ENCODE results near the gene NBPF11. TPM values are rescaled to one million over a fixed set of nuclear protein-coding genes. Genes with fewer than 3 reads are reported as not detected.
A peak's percentile ranks its signal among the peaks of the same experiment; 100 is the strongest.
"Not testable (repeated sequence)": the region's sequence is repeated elsewhere in the genome, so short reads cannot be mapped to it uniquely, and the experiment has no call there.

Gene NBPF11
- polyA plus RNA-seq, 1 experiment = 7.6 TPM

DNA sequence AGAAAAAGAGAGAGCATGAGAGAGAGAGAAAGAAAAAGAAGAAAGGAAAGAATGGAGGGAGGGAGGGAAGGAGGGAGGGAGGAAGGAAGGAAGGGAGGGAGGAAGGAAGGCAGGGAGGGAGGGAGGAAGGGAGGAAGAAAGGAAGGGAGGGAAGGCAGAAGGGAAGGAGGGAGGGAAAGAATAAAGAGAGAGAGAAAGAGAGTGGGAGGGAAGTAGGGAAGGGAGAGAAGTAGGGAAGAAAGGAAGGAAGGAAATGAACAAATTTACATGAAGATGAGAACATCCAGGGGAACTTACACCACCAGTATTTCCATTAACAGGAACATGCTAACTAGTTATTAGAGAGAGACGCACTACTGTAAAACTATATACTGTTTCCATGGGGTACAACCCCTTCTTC, 10.1 kb downstream of the NBPF11 start:
- H3K36me3 ChIP-seq (ENCODE audit: control insufficient read depth, insufficient read depth, low read length); CTCF ChIA-PET; H3K27me3 ChIP-seq (ENCODE audit: control insufficient read depth, insufficient read depth, low read length); H3K4me3 ChIP-seq (ENCODE audit: low read depth, low read length); POLR2A ChIA-PET; DNase-seq (ENCODE audit: low read depth): not testable (repeated sequence)

DNA sequence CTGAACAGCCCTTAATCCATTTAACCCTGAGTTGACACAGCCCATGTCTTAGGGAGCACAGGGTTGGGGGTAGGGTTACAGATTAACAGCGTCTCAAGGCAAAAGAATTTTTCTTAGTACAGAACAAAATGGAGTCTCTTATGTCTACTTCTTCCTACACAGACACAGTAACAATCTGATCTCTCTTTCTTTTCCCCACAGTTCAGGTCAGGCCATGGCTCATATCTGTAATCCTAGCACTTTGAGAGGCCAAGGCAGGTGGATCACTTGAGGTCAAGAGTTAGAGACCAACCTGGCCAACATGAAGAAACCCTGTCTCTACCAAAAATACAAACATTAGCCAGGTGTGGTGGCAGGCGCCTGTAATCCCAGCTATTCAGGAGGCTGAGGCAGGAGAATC, 13.5 kb downstream of the NBPF11 start:
- DNase-seq (ENCODE audit: low read depth); CTCF ChIA-PET; POLR2A ChIA-PET; H3K27me3 ChIP-seq (ENCODE audit: control insufficient read depth, insufficient read depth, low read length); H3K4me3 ChIP-seq (ENCODE audit: low read depth, low read length); H3K36me3 ChIP-seq (ENCODE audit: control insufficient read depth, insufficient read depth, low read length): not testable (repeated sequence)

DNA sequence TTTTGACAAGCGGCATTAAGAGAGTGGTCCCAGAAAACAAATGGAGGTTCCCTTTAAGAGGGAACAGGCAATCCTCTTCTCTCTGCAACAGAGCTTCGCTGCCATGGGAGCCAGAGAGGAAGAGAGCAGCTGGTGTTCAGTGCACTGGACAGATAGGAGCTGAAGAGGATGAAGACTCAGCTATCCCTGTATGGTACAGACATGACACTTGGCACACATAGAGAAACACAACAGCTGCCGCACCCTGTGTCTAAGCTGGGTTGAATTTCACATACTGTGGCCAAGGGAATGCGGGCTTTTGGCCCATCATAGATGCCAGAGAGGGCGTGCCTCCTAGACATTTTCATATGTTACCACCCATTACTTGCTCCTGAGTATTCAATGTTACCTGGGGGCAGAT, 29.7 kb downstream of the NBPF11 start:
- H3K4me3 ChIP-seq (ENCODE audit: low read depth, low read length); POLR2A ChIA-PET; H3K36me3 ChIP-seq (ENCODE audit: control insufficient read depth, insufficient read depth, low read length); DNase-seq (ENCODE audit: low read depth); CTCF ChIA-PET; H3K27me3 ChIP-seq (ENCODE audit: control insufficient read depth, insufficient read depth, low read length): not testable (repeated sequence)

DNA sequence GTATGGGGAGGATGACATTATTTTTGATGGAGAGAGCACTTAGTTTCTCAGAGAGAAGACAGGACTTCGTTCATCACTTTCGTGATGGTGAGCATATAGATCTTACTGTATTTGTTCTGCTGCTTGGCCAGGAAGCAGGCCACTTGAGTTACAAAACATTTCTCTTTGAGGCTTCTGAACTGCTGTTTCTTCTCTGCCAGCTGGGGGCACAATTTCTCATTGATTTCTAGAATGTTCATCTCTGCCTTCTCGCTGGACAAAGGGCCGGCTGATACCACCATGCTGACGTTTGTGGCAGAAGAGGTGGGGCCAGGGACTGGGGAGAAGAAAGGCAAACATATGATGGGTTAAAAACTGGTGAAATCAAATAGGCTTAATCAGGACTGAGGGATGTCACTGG, 31.7 kb downstream of the NBPF11 start:
- H3K36me3 ChIP-seq (ENCODE audit: control insufficient read depth, insufficient read depth, low read length); H3K4me3 ChIP-seq (ENCODE audit: low read depth, low read length); POLR2A ChIA-PET; H3K27me3 ChIP-seq (ENCODE audit: control insufficient read depth, insufficient read depth, low read length); CTCF ChIA-PET; DNase-seq (ENCODE audit: low read depth): not testable (repeated sequence)
- TF ChIP-seq, protein P1, sequence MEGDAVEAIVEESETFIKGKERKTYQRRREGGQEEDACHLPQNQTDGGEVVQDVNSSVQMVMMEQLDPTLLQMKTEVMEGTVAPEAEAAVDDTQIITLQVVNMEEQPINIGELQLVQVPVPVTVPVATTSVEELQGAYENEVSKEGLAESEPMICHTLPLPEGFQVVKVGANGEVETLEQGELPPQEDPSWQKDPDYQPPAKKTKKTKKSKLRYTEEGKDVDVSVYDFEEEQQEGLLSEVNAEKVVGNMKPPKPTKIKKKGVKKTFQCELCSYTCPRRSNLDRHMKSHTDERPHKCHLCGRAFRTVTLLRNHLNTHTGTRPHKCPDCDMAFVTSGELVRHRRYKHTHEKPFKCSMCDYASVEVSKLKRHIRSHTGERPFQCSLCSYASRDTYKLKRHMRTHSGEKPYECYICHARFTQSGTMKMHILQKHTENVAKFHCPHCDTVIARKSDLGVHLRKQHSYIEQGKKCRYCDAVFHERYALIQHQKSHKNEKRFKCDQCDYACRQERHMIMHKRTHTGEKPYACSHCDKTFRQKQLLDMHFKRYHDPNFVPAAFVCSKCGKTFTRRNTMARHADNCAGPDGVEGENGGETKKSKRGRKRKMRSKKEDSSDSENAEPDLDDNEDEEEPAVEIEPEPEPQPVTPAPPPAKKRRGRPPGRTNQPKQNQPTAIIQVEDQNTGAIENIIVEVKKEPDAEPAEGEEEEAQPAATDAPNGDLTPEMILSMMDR (IDR thresholded peaks at IDR 0.05; ENCODE audit: insufficient read depth, low read depth, low read length) = 0 out of 2 replicates have a peak, but pooled peaks have one; percentile 5

DNA sequence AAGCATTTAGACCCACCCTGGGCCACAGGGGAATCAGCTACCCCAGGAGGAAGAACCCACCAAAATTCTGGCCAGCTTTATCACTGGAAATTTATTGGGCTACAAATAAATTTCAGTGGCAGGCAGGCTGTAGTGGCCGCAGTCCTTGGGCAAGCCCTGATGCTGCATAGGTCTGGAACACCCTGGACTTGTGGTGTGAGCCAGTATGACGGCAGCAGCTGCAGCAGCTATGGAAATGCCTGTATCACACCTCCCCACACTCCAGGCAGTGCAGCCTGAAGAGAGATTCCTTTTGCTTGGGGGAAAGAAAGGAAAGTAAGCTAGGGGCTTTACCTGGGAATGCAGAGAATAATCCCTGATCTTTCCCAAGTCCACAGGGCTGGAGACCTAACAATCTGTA, 56.3 kb downstream of the NBPF11 start:
- H3K4me3 ChIP-seq (ENCODE audit: low read depth, low read length); DNase-seq (ENCODE audit: low read depth); H3K27me3 ChIP-seq (ENCODE audit: control insufficient read depth, insufficient read depth, low read length); POLR2A ChIA-PET; CTCF ChIA-PET; H3K36me3 ChIP-seq (ENCODE audit: control insufficient read depth, insufficient read depth, low read length): not testable (repeated sequence)

DNA sequence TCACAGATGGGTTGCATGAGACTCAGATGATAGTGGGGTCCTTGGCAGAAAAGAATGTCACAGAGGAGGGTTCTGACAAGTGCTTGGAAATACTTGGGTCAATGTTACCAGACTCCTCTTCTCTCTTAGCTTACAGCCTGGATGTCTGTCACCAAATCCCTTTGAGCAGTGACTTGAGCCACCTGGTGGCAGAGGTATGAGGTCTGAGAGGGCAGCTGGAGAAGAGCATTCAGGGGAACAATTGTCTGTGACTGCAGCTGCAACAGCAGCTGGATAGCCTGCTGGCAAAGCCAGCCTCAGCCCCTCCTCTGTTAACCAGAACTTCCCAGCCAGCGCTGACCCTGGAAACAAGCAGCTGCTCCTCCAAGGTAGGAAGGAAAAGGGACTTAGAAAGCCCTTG, 65.9 kb downstream of the NBPF11 start:
- H3K27me3 ChIP-seq (ENCODE audit: control insufficient read depth, insufficient read depth, low read length); CTCF ChIA-PET; H3K4me3 ChIP-seq (ENCODE audit: low read depth, low read length); H3K36me3 ChIP-seq (ENCODE audit: control insufficient read depth, insufficient read depth, low read length); DNase-seq (ENCODE audit: low read depth); POLR2A ChIA-PET: not testable (repeated sequence)

DNA sequence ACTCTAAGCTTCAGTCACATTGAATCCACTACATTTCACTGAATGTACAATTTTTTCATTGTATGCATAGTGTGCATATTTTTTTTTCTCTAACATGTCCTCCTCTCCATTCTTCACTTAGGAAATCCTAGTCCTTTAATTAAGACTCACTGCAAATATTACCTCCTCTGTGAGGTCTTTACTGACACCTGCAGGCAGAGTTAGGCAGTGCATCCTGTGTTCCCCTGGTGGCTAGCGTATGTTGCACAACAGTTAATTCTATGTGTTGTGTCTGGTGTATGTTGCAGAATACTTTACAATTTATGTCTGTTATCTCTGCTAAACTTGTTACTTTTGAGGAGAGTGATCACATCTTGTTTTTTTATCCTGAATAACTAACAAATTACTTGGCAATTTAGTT, 70.9 kb downstream of the NBPF11 start:
- H3K4me3 ChIP-seq (ENCODE audit: low read depth, low read length); H3K36me3 ChIP-seq (ENCODE audit: control insufficient read depth, insufficient read depth, low read length); DNase-seq (ENCODE audit: low read depth); POLR2A ChIA-PET; CTCF ChIA-PET; H3K27me3 ChIP-seq (ENCODE audit: control insufficient read depth, insufficient read depth, low read length): not testable (repeated sequence)

DNA sequence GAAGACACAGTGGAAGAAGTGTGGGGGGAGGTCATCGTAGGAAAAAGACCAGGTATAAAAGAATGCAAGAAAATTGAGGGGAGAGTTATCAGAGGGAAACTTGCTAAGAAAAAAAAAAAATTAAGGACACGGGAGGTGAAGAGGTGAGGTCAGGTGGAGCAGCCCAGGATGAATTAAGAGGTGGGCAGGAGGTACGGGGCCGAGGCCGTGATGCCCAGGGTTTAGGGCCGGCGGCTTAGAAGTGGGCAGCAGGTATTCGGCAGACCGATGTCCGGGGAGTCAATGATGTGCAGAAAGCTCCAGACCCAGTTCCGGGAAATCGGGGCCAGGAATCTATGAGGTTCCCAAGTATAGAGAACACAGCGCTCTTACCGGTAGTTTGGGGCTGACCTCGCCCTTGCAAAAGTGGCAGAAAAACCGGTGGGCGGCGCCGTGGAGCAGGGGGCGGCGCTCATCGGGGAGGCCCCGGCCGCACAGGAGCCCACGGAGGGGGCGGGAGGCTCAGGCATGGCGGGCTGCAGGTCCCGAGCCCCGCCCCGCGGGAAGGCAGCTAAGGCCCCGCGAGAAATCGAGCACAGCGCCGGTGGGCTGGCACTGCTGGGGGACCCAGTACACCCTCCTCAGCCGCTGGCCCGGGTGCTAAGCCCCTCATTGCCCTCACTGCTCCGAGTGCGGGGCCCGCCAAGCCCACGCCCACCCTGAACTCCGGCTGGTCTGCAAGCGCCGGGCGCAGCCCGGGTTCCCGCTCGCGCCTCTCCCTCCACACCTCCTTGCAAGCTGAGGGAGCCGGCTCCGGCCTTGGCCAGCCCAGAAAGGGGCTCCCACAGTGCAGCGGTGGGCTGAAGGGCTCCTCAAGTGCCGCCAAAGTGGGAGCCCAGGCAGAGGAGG, 73.2 kb downstream of the NBPF11 start:
- H3K4me3 ChIP-seq (ENCODE audit: low read depth, low read length); DNase-seq (ENCODE audit: low read depth); H3K36me3 ChIP-seq (ENCODE audit: control insufficient read depth, insufficient read depth, low read length); CTCF ChIA-PET; POLR2A ChIA-PET; H3K27me3 ChIP-seq (ENCODE audit: control insufficient read depth, insufficient read depth, low read length): not testable (repeated sequence)

DNA sequence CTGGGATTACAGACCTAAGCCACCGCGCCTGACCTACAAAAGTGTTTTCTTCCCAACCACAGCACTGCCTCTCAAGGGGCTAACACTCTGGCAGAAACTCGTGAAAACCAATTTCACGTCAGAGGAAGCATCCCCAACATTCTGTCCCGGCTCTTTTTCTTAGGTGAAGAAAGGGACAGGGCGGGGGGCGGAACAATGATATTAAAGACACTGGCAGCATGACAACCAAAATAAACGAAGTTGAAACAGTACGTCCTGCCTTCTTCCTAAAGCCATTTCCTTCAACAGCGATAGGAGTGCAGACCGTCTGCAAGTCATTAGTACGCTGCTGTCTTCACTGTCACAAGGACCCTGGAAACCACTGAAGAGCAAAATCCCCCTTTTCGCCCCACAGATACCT, 74.0 kb downstream of the NBPF11 start:
- CTCF ChIA-PET; DNase-seq (ENCODE audit: low read depth); H3K4me3 ChIP-seq (ENCODE audit: low read depth, low read length); H3K36me3 ChIP-seq (ENCODE audit: control insufficient read depth, insufficient read depth, low read length); POLR2A ChIA-PET; H3K27me3 ChIP-seq (ENCODE audit: control insufficient read depth, insufficient read depth, low read length): not testable (repeated sequence)

DNA sequence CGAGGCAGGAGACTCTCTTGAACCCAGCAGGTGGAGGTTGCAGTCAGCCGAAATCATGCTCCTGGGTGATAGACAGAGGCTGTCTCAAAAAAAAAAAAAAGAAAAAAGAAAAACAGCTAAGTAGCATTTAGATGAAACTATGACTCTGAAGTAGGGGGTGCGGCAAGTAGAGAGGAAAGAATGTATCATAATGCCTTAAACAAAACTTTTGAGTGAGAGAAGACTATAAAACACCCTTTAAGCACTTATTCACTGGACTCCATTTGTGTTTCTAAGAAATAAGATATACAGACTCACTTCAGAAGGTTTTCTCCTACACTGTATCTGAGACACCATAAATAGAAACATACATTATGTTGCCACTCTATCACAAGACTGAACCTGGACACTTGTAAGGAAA, 74.6 kb downstream of the NBPF11 start:
- H3K4me3 ChIP-seq (ENCODE audit: low read depth, low read length); DNase-seq (ENCODE audit: low read depth); H3K27me3 ChIP-seq (ENCODE audit: control insufficient read depth, insufficient read depth, low read length); POLR2A ChIA-PET; CTCF ChIA-PET; H3K36me3 ChIP-seq (ENCODE audit: control insufficient read depth, insufficient read depth, low read length): not testable (repeated sequence)

DNA sequence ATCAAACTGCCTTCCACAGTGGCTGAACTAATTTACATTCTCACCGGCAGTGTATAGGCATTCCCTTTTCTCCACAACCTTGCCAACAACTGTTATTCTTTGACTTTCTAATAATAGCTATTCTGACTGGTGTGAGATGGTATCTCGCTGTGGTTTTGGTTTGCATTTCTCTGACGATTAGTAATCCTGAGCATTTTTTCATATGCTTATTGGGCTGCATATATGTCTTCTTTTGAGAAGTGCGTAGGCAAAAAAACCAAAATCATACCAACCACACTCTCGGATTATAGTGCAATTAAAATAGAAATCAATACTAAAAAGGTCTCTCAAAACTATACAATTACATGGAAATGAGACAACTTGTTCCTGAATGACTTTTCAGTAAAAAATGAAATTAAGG, 78.7 kb downstream of the NBPF11 start:
- CTCF ChIA-PET; POLR2A ChIA-PET; H3K36me3 ChIP-seq (ENCODE audit: control insufficient read depth, insufficient read depth, low read length); H3K27me3 ChIP-seq (ENCODE audit: control insufficient read depth, insufficient read depth, low read length); DNase-seq (ENCODE audit: low read depth); H3K4me3 ChIP-seq (ENCODE audit: low read depth, low read length): not testable (repeated sequence)

DNA sequence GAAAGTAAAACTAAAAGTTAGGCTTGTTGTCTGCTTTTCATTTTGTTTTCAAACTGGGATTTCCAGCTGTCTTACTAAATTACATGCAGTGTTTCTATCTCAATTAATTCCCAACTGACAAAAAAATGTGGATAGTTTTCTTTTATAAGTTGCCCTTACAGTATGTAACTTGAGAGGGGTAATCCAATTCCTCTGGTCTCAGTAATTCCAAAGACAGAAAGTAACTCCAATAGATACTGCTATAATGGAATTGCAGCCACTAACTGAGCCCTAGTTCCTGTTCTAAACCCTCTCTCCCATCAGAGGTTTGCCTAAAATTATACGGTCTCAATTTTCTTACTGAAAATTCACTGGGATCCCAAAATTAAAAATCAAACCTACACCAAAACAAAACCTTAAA, 83.5 kb downstream of the NBPF11 start:
- POLR2A ChIA-PET; DNase-seq (ENCODE audit: low read depth); CTCF ChIA-PET; H3K4me3 ChIP-seq (ENCODE audit: low read depth, low read length); H3K36me3 ChIP-seq (ENCODE audit: control insufficient read depth, insufficient read depth, low read length); H3K27me3 ChIP-seq (ENCODE audit: control insufficient read depth, insufficient read depth, low read length): not testable (repeated sequence)

DNA sequence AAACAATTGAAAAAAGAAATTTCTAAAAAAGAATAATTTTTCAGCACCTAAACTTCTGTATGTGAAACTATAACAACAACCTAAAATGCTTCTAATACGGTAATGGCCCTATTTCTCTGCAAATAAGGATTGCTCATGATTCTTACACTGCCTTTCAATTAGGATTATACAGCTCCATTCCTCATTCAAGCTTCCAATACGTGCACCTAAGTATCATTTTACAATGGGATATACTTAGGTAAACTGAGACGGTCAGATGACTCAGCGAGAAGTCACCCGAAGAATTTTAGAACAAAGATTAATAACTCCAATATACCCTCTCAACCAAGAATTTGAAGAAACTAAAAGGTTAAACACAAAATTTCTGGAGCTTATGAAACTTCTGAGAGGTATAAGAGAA, 83.9 kb downstream of the NBPF11 start:
- H3K27me3 ChIP-seq (ENCODE audit: control insufficient read depth, insufficient read depth, low read length); H3K36me3 ChIP-seq (ENCODE audit: control insufficient read depth, insufficient read depth, low read length); CTCF ChIA-PET; POLR2A ChIA-PET; DNase-seq (ENCODE audit: low read depth); H3K4me3 ChIP-seq (ENCODE audit: low read depth, low read length): not testable (repeated sequence)
